Endothelial cell of coronary artery (primary cell): ENCODE measurements around the gene VCY. TPM values are rescaled to one million over a fixed set of nuclear protein-coding genes. Genes with fewer than 3 reads are reported as not detected.

ENCODE experiments used
- total RNA-seq: library from RNA; depleted of rRNA; stranded (reverse); fragments of >200 nt; gene quantifications from 2 replicates; pipeline ENCODE4 v1.2.3, GENCODE V29; 2014

The VCY gene
- not detected in 2 replicates for total RNA-seq

GRCh38 chrY:13986373-13986772, at the start of gene VCY:
TSS of gene VCY (minus strand) at chrY:13986473. CDS start at chrY:13986440, 33 bp downstream.

Other genes with a start within 250 kb of the VCY start
- not detected in 2 replicates for gene VCY1B, start 69.8 kb upstream of the VCY start, total RNA-seq